ENCODE data around the gene PBLD. TPM values are rescaled to one million over a fixed set of nuclear protein-coding genes. Genes with fewer than 3 reads are reported as not detected.

PBLD gene
- total and polyA plus RNA-seq, 9 of the 15 experiments (the other 6 are each of a cell fraction or from before 2014, with no cell fraction given), result 1.2 to 4.3 (median 2.5) TPM

DNA sequence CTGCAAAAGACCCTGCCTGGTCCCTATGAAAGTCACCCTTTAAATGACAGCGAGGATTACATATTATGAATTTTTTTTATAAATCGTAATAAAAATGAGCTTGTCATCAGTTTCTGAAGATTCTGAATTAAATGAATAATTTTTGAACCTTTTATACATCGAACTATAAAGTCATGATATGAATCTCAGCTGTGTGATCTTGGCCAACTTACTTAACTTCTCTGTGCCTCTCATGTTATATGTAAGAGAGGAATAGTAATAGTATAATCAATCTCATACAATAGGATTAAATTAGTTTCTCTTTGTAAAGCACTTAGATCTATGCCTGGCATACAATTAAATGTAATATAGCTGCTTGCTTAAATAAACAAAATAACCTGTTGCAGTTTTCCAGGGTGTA is 95.6 kb downstream of the PBLD start (continued):
- no peak for TF ChIP-seq PRPF4 (IDR thresholded peaks at IDR 0.05; ENCODE audit: insufficient read depth, low read depth, low read length, poor library complexity, severe bottlenecking)
- no peak for TF ChIP-seq RNF219 (CRISPR knock-in tag; IDR thresholded peaks at IDR 0.05)
- TF ChIP-seq SAFB2 (IDR thresholded peaks at IDR 0.05; ENCODE audit: borderline replicate concordance, low read depth, low read length, severe bottlenecking), result no peak
- peak; percentile 90 for TF ChIP-seq RBM25 (IDR thresholded peaks at IDR 0.05; ENCODE audit: low read depth, low read length, severe bottlenecking)
- TF ChIP-seq SMARCB1 (IDR thresholded peaks at IDR 0.05; ENCODE audit: insufficient read length, low read depth), result no peak
- TF ChIP-seq GATA2 (CRISPR knock-in tag; IDR thresholded peaks at IDR 0.05), result peak; percentile 28; the same call in 1 of the 2 replicates
- no peak for TF ChIP-seq ZNF699 (CRISPR knock-in tag; IDR thresholded peaks at IDR 0.05; ENCODE audit: insufficient replicate concordance)
- TF ChIP-seq HMGXB4 (CRISPR knock-in tag; IDR thresholded peaks at IDR 0.05), result no peak
- TF ChIP-seq C11orf30 (IDR thresholded peaks at IDR 0.05; ENCODE audit: low read depth), result 0 out of 2 replicates have a peak, but pooled peaks have one; percentile 4
- no peak for TF ChIP-seq ATF3 (IDR thresholded peaks at IDR 0.05)
- TF ChIP-seq ATF3 (CRISPR knock-in tag; conservative IDR thresholded peaks at IDR 0.05), result no peak
- TF ChIP-seq ZNF583 (CRISPR knock-in tag; IDR thresholded peaks at IDR 0.05), result no peak
- TF ChIP-seq BDP1 (IDR thresholded peaks at IDR 0.05; ENCODE audit: insufficient read depth, insufficient read length), result no peak
- no peak for TF ChIP-seq ZNF76 (CRISPR knock-in tag; IDR thresholded peaks at IDR 0.05; ENCODE audit: borderline replicate concordance)
- TF ChIP-seq PHB2 (IDR thresholded peaks at IDR 0.05; ENCODE audit: low read depth), result no peak
- TF ChIP-seq ZNF644 (tag; IDR thresholded peaks at IDR 0.05; ENCODE audit: low read depth), result no peak
- TF ChIP-seq RAD21 (CRISPR knock-in tag; conservative IDR thresholded peaks at IDR 0.05 in 1 of 2, IDR thresholded peaks at IDR 0.05 in 1 of 2), result no peak
- peak; percentile 69 for TF ChIP-seq ZFP36 (IDR thresholded peaks at IDR 0.05; ENCODE audit: low read depth, low read length, partially characterized antibody)
- no peak for TF ChIP-seq TAL1 (IDR thresholded peaks at IDR 0.05)
- TF ChIP-seq VEZF1 (CRISPR knock-in tag; IDR thresholded peaks at IDR 0.05), result no peak
- no peak for TF ChIP-seq KHSRP (IDR thresholded peaks at IDR 0.05)
- peak; percentile 43; the same call in 1 of the 2 replicates for TF ChIP-seq BCOR (IDR thresholded peaks at IDR 0.05)
- no peak for TF ChIP-seq PHF8 (IDR thresholded peaks at IDR 0.05; ENCODE audit: borderline replicate concordance, low read length)
